Common myeloid progenitor, CD34-positive (primary cell): ENCODE data around the gene RAB7A.
A peak's percentile ranks its signal among the peaks of the same experiment; 100 is the strongest.
"Not testable (repeated sequence)": the region's sequence is repeated elsewhere in the genome, so short reads cannot be mapped to it uniquely, and the experiment has no call there.

Experiments
- CTCF ChIA-PET: fragments of 350-600 bp; sonication (Branson Sonifier 250); formaldehyde crosslinking; loops from one replicate; lab custom pipeline; 2021; ENCODE audit warnings: antibody characterized with exemption; lab: Charles Lee
- POLR2A ChIA-PET: fragments of 350-600 bp; sonication (Branson Sonifier 250); formaldehyde crosslinking; loops from one replicate; lab custom pipeline; 2021; ENCODE audit warnings: antibody characterized with exemption; lab: Charles Lee
- DNase-seq, 3 donors: peaks; one replicate each; pipeline versions ENCODE4 v3.0.0 to v3.0.0-alpha.2; 2013
- H3K27ac ChIP-seq, 2 experiments: 1 replicate in 1 of 2; 2 replicates in 1 of 2; pipeline ENCODE4 v1.7.0; 2013; ENCODE audit warnings: inconsistent platforms in 2 of 2, low read length in 2 of 2, mild to moderate bottlenecking in 2 of 2, low read depth in 1 of 2, moderate library complexity in 1 of 2; ENCODE audit not compliant: severe bottlenecking in 2 of 2, insufficient read depth in 1 of 2, poor library complexity in 1 of 2
- H3K27me3 ChIP-seq, 5 experiments: replicated peaks in 2 of 5; 1 replicate in 3 of 5; 2 replicates in 2 of 5; pipeline versions ENCODE4 v1.6.1 to v1.7.0; 2013; ENCODE audit warnings: low read length in 4 of 5, mild to moderate bottlenecking in 2 of 5, moderate library complexity in 2 of 5, inconsistent platforms in 1 of 5; ENCODE audit not compliant: insufficient read depth in 5 of 5, control insufficient read depth in 4 of 5
- H3K36me3 ChIP-seq, 4 experiments: 1 replicate in 2 of 4; 2 replicates in 2 of 4; pipeline versions ENCODE4 v1.6.1 to v1.7.0; 2013; ENCODE audit warnings: low read length in 3 of 4, control low read depth in 1 of 4, mild to moderate bottlenecking in 1 of 4; ENCODE audit not compliant: control insufficient read depth in 4 of 4, insufficient read depth in 4 of 4
- H3K4me1 ChIP-seq, 4 experiments: 1 replicate in 3 of 4; 2 replicates in 1 of 4; pipeline versions ENCODE4 v1.6.1 to v1.7.1; 2013; ENCODE audit warnings: low read length in 3 of 4, mild to moderate bottlenecking in 3 of 4, control low read depth in 1 of 4, inconsistent platforms in 1 of 4, moderate library complexity in 1 of 4; ENCODE audit not compliant: control insufficient read depth in 4 of 4, insufficient read depth in 4 of 4; ENCODE audit errors: control extremely low read depth in 1 of 4
- H3K4me3 ChIP-seq, 7 experiments: 1 replicate in 4 of 7; 2 replicates in 3 of 7; pipeline versions ENCODE4 v1.5.1 to v1.7.0; 2013; ENCODE audit warnings: mild to moderate bottlenecking in 7 of 7, low read length in 6 of 7, moderate library complexity in 6 of 7, inconsistent platforms in 2 of 7, low read depth in 2 of 7, control low read depth in 1 of 7; ENCODE audit not compliant: insufficient read depth in 4 of 7, control insufficient read depth in 1 of 7; ENCODE audit errors: extremely low read depth in 1 of 7
- H3K9me3 ChIP-seq, 5 experiments: 1 replicate in 4 of 5; 2 replicates in 1 of 5; pipeline versions ENCODE4 v1.6.1 to v1.7.1; 2013; ENCODE audit warnings: low read length in 4 of 5, mild to moderate bottlenecking in 2 of 5, inconsistent platforms in 1 of 5, low read depth in 1 of 5, moderate library complexity in 1 of 5; ENCODE audit not compliant: control insufficient read depth in 4 of 5, insufficient read depth in 2 of 5; ENCODE audit errors: control extremely low read depth in 1 of 5
- WGBS: methylation state at CpG from one replicate; pipeline ENCODE4 v1.1.5; 2013; ENCODE audit not compliant: insufficient coverage; 5-methylcytosine and 5-hydroxymethylcytosine counted together

The RAB7A gene

GRCh38 chr3:128832979-128833378 is 107.0 kb downstream of the RAB7A start:
- POLR2A ChIA-PET, H3K27me3 ChIP-seq, H3K4me3 ChIP-seq, H3K4me1 ChIP-seq, H3K36me3 ChIP-seq, H3K27ac ChIP-seq, CTCF ChIA-PET, H3K9me3 ChIP-seq, DNase-seq: not testable (repeated sequence)
- 100% methylated on average over 4 of the region's 5 CpGs for WGBS

GRCh38 chr3:128835096-128835495 is 109.1 kb downstream of the RAB7A start:
- 96% methylated on average over 4 of the region's 4 CpGs for WGBS
- CTCF ChIA-PET = interaction anchor here (1.0 to 1.5 kb wide), 2 partner anchors 10 to 31 kb away, joined by 3 to 6 read pairs; no protein-coding TSS in a partner anchor

GRCh38 chr3:128841926-128842920 is 116.2 kb downstream of the RAB7A start:
- Histone ChIP-seq H3K4me3 (no peak overlapping the region), H3K36me3 (no peaks in the 10 kb centered on the region), H3K27ac (no peak overlapping the region), H3K4me1 (peaks cover 0 to 37% (median 28%) of the 10 kb centered on the region in 4 experiments), H3K27me3 (no peaks in the 10 kb centered on the region), H3K9me3 (no peaks in the 10 kb centered on the region)
- DNase-seq = no peak
- ChIA-PET CTCF (no interaction called here), POLR2A (no interaction called here)
- WGBS = 89% methylated on average over 4 of the region's 10 CpGs

More at GRCh38 chr3:128835096-128835495, 109.1 kb downstream of the RAB7A start:
- H3K36me3 ChIP-seq = no peaks in the 10 kb centered on the region
- no peaks in the 10 kb centered on the region for H3K9me3 ChIP-seq
- POLR2A ChIA-PET = interaction anchor here (0.6 kb wide), 1 partner anchor 184 kb away, joined by 3 read pairs; the partner anchor contains the start of gene RPN1
- H3K27ac ChIP-seq = no peak overlapping the region
- no peaks in the 10 kb centered on the region for H3K4me1 ChIP-seq
- no peak for DNase-seq
- no peaks in the 10 kb centered on the region for H3K27me3 ChIP-seq
- H3K4me3 ChIP-seq = no peak overlapping the region

- WGBS = 98% methylated on average over 6 of the region's 6 CpGs
- CTCF ChIA-PET = interaction anchor here (1.6 to 4.8 kb wide), 5 partner anchors 9 to 61 kb away, joined by 6 to 20 read pairs (median 6); partner anchors contain the start of gene ACAD9
- no peak overlapping the region for H3K4me3 ChIP-seq
- no peaks in the 10 kb centered on the region for H3K36me3 ChIP-seq
- peaks cover 0 to 50% (median 36%) of the 10 kb centered on the region in 4 experiments for H3K4me1 ChIP-seq
- POLR2A ChIA-PET = no interaction called here
- H3K27me3 ChIP-seq = no peaks in the 10 kb centered on the region
- H3K9me3 ChIP-seq = no peaks in the 10 kb centered on the region
- DNase-seq = no peak
- peak overlapping the region; percentile 70 to 80 for H3K27ac ChIP-seq
Measured at GRCh38 chr3:128844502-128844901, 118.5 kb downstream of the RAB7A start.

DNA sequence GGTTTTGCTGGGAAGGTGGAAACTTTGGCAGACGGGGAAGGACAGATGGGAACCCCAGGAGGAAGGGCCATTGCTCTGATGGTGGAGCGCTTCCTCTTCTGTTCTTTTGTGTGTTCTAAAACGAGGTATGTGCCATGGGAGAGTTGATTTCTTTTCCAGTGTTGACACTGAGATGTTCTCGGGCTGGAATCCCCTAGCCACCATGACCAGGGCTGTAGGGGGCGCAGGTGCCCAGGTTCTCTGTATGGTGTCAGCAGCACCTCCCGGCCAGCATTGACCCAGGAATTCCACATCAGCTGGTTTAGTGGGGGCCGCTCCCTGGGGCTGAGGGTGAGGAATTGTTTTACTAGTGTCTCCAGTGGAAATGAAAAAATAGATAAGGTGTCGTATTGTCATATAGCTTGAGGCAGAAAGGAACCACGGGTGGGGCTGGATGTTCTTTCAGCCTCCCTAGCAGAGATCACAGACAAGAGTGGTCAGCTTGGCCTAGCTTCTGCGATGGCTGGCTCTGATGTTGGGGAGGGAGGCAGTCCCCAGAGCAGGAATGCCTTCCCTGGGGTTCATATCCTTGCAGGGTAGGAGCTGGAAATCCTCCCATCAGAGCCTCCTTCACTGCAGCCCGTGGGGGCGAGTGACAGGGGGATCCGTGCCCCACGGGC is 119.3 kb downstream of the RAB7A start:
- no peaks in the 10 kb centered on the region for H3K27me3 ChIP-seq
- peak overlapping the region; percentile 70 to 80 for H3K27ac ChIP-seq
- DNase-seq = peak in 2 of 3 donors; percentile 16 to 28
- CTCF ChIA-PET = interaction anchor here (0.7 to 4.8 kb wide), 23 partner anchors 8 to 195 kb away, joined by 3 to 20 read pairs (median 4); partner anchors contain the start of genes ACAD9 and RPN1
- no peaks in the 10 kb centered on the region for H3K9me3 ChIP-seq
- no peaks in the 10 kb centered on the region for H3K36me3 ChIP-seq
- peaks cover 0 to 57% (median 36%) of the 10 kb centered on the region in 4 experiments for H3K4me1 ChIP-seq
- POLR2A ChIA-PET = interaction anchor here (1.1 to 1.4 kb wide), 2 partner anchors 33 to 228 kb away, joined by 3 to 4 read pairs; no protein-coding TSS in a partner anchor
- WGBS = 11% methylated on average over 9 of the region's 14 CpGs
- H3K4me3 ChIP-seq = peak overlapping the region in 6 of 7 experiments; percentile 24 to 71 (median 39)

DNA sequence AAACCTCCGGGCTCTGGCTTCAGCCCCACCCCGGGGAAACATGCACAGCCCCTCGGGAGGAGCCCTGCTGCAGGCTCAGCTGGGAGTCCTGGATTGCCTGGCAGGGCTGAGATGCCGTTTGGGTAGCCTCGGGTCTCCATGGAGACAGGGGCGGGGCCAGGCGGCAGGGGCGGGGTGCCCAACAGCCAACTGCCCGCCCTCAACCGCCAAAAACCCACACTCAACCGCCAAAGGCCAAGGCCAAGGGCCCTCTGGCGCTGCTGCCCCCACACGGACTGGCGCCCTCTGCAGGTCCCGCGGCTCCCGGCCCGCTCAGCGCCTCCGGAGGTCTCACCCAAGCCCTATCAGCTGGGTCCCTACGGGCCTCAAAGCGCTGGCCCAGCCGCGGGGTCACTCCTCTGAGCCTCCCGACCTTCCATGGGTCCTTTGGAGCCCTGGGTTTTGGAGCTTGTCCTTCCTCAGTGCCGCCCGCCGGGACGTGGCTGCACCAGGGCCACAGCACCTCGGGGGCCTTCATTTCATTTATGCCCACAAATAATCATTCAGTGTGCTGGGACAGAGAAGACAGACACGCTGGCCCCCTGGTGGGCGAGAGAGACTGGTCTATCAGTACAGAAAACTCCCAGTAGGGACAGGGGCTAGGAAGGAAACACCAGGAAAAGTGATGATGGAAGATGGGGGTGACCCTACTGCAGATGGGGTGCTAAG is 119.9 kb downstream of the RAB7A start:
- peak; percentile 89 to 95 (median 95) for DNase-seq
- no peaks in the 10 kb centered on the region for H3K36me3 ChIP-seq
- WGBS = 0% methylated on average over 29 of the region's 32 CpGs
- H3K27me3 ChIP-seq = no peaks in the 10 kb centered on the region
- ChIA-PET POLR2A (interaction anchor here (1.1 to 1.4 kb wide), 2 partner anchors 33 to 228 kb away, joined by 3 to 4 read pairs; no protein-coding TSS in a partner anchor), CTCF (interaction anchor here (0.7 to 4.8 kb wide), 25 partner anchors 9 to 195 kb away, joined by 3 to 20 read pairs (median 4); partner anchors contain the start of genes ACAD9 and RPN1)
- H3K9me3 ChIP-seq = no peaks in the 10 kb centered on the region
- H3K27ac ChIP-seq = peak overlapping the region; percentile 70 to 80
- H3K4me1 ChIP-seq = peaks cover 0 to 55% (median 36%) of the 10 kb centered on the region in 4 experiments
- peak overlapping the region in 6 of 7 experiments; percentile 25 to 71 (median 52) for H3K4me3 ChIP-seq
